A673 (cell line): ENCODE measurements around the gene ESR2. TPM values are rescaled to one million over a fixed set of nuclear protein-coding genes. Genes with fewer than 3 reads are reported as not detected.

ENCODE experiments used
- BruUV-seq: library from RNA; stranded (reverse); fragments of 400-500 nt; replicated peaks from 2 replicates; lab custom pipeline; 2021; lab: Mats Ljungman, UMichigan
- CTCF ChIA-PET: fragments of 300-600 bp; sonication (Branson Sonifier 250); formaldehyde crosslinking; loops from one replicate; lab custom pipeline; 2022; ENCODE audit warnings: antibody characterized with exemption; lab: Charles Lee
- POLR2A ChIA-PET: fragments of 300-600 bp; sonication (Branson Sonifier 250); formaldehyde crosslinking; loops from one replicate; lab custom pipeline; 2022; ENCODE audit warnings: antibody characterized with exemption; ENCODE audit not compliant: low non-redundant PET; lab: Charles Lee
- DNase-seq: peaks from one replicate; pipeline ENCODE4 v3.0.0-alpha.2; 2015; ENCODE audit warnings: low spot score
- H3K27ac ChIP-seq: fragments of 200-600 bp; sonication (generic); 2 replicates; pipeline ENCODE4 v1.5.1; 2016; ENCODE audit warnings: mixed run types, low read depth, mild to moderate bottlenecking, mixed read lengths, antibody characterized with exemption, low read length; ENCODE audit not compliant: poor library complexity, severe bottlenecking
- H3K27me3 ChIP-seq: fragments of 200-600 bp; sonication (generic); replicated peaks from 2 replicates; pipeline ENCODE4 v1.6.1; 2017; ENCODE audit warnings: mixed run types, low read depth, mild to moderate bottlenecking, mixed read lengths, antibody characterized with exemption, low read length; ENCODE audit not compliant: insufficient read depth, poor library complexity
- H3K36me3 ChIP-seq: fragments of 200-600 bp; sonication (generic); 2 replicates; pipeline ENCODE4 v1.6.1; 2016; ENCODE audit warnings: mixed run types, mild to moderate bottlenecking, mixed read lengths, antibody characterized with exemption, low read length; ENCODE audit not compliant: insufficient read depth, poor library complexity, severe bottlenecking
- H3K4me1 ChIP-seq: fragments of 200-600 bp; sonication (generic); 2 replicates; pipeline ENCODE4 v1.6.1; 2017; ENCODE audit warnings: mixed run types, mild to moderate bottlenecking, mixed read lengths, antibody characterized with exemption, low read length; ENCODE audit not compliant: insufficient read depth, poor library complexity, severe bottlenecking
- H3K4me3 ChIP-seq: fragments of 200-600 bp; sonication (generic); 2 replicates; pipeline ENCODE4 v1.5.1; 2016; ENCODE audit warnings: low read depth, mixed run types, mild to moderate bottlenecking, mixed read lengths, low read length; ENCODE audit not compliant: poor library complexity, severe bottlenecking
- H3K9me3 ChIP-seq: fragments of 200-600 bp; sonication (generic); 2 replicates; pipeline ENCODE4 v1.6.1; 2016; ENCODE audit warnings: mixed run types, low read depth, mild to moderate bottlenecking, mixed read lengths, antibody characterized with exemption, low read length; ENCODE audit not compliant: poor library complexity, severe bottlenecking
- EZH2 ChIP-seq: fragments of 200-600 bp; sonication (generic); IDR thresholded peaks from 2 replicates; pipeline ENCODE4 v1.6.1; 2017; ENCODE audit warnings: borderline replicate concordance, low read depth, mild to moderate bottlenecking, mixed read lengths, antibody characterized with exemption, low read length; ENCODE audit not compliant: poor library complexity, severe bottlenecking
- intact Hi-C: fragments of 100-400 bp; cut with micrococcal nuclease; formaldehyde crosslinking; loops from one replicate; pipeline ENCODE4 v1.10.0; 2022; ENCODE audit not compliant: unreplicated experiment
- total RNA-seq: library from RNA; stranded (reverse); gene quantifications from 2 replicates; pipeline ENCODE4 v1.2.3, GENCODE V29; 2021
- TF ChIP-seq, protein P1 (sequence below): fragments of 300-800, 200-600 bp; sonication (generic); conservative IDR thresholded peaks from 2 replicates; pipeline ENCODE4 v1.5.1; 2017; ENCODE audit warnings: low read depth, mild to moderate bottlenecking, antibody characterized with exemption, low read length, moderate library complexity, mixed read lengths

The ESR2 gene
- total RNA-seq, 1 experiment from 2014 or later: 0.71 TPM

DNA sequence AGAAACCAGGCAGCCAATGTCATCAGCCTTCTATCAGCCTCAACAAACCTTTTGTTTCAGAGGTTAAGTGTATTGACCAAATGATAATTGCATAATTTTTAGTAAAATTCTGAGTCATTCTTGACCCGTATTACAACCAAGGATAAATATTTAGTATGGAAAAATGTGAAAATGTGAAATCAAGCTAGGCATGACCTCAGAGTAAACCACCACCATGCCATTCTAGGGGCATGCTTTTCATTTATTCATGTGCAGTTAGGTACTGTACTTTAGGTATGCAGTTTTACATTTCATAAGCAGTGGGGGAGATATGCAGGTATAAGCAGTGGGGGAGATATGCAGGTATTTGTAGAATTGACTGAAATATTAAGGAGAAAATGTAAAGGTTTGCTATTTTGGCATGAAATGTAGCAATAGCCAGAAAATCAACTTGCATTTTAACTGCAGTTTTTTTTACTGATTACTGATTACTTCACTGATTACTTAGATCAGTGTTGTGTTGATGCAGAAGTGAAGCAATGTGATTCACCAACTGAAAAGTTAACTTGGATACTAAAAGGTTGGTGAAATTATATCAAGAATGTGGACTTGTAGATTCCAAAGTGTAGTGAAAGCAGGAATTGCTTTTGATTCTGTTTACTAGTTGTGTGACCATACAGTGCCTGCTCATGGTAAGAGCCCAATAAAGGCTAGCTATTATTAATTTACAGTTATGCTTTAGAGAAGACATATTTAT lies 184.2 kb downstream of the ESR2 start:
- peaks cover 5% of the 10 kb centered on the region for H3K36me3 ChIP-seq
- POLR2A ChIA-PET: no interaction called here
- no peaks in the 10 kb centered on the region for H3K4me1 ChIP-seq
- no peaks in the 10 kb centered on the region for H3K27me3 ChIP-seq
- no peak overlapping the region for H3K4me3 ChIP-seq
- CTCF ChIA-PET: no interaction called here
- intact Hi-C loops: no loop called here
- no peak for TF ChIP-seq EZH2
- TF ChIP-seq, protein P1, sequence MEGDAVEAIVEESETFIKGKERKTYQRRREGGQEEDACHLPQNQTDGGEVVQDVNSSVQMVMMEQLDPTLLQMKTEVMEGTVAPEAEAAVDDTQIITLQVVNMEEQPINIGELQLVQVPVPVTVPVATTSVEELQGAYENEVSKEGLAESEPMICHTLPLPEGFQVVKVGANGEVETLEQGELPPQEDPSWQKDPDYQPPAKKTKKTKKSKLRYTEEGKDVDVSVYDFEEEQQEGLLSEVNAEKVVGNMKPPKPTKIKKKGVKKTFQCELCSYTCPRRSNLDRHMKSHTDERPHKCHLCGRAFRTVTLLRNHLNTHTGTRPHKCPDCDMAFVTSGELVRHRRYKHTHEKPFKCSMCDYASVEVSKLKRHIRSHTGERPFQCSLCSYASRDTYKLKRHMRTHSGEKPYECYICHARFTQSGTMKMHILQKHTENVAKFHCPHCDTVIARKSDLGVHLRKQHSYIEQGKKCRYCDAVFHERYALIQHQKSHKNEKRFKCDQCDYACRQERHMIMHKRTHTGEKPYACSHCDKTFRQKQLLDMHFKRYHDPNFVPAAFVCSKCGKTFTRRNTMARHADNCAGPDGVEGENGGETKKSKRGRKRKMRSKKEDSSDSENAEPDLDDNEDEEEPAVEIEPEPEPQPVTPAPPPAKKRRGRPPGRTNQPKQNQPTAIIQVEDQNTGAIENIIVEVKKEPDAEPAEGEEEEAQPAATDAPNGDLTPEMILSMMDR: no peak
- no peak overlapping the region for H3K27ac ChIP-seq
- DNase-seq: no peak
- no peaks in the 10 kb centered on the region for H3K9me3 ChIP-seq
- BruUV-seq: no TSS peak

GRCh38 chr14:64107438-64107837 lies 186.7 kb downstream of the ESR2 start:
- H3K36me3 ChIP-seq: peaks cover 5% of the 10 kb centered on the region
- intact Hi-C loops: no loop called here
- H3K4me3 ChIP-seq: no peak overlapping the region
- H3K4me1 ChIP-seq: no peaks in the 10 kb centered on the region
- H3K9me3 ChIP-seq: no peaks in the 10 kb centered on the region
- no peak for DNase-seq
- H3K27me3 ChIP-seq: no peaks in the 10 kb centered on the region
- no TSS peak for BruUV-seq
- TF ChIP-seq, protein P1: no peak
- no peak for TF ChIP-seq EZH2
- CTCF ChIA-PET: no interaction called here
- POLR2A ChIA-PET: no interaction called here
- H3K27ac ChIP-seq: no peak overlapping the region

- Histone ChIP-seq H3K27me3 (no peaks in the 10 kb centered on the region), H3K36me3 (peaks cover 8% of the 10 kb centered on the region), H3K4me1 (no peaks in the 10 kb centered on the region), H3K27ac (no peak overlapping the region), H3K4me3 (no peak overlapping the region), H3K9me3 (no peaks in the 10 kb centered on the region)
- POLR2A ChIA-PET: no interaction called here
- no TSS peak for BruUV-seq
- no peak for TF ChIP-seq EZH2
- TF ChIP-seq, protein P1: no peak
- intact Hi-C loops: no loop called here
- DNase-seq: no peak
- CTCF ChIA-PET: no interaction called here
Observed at GRCh38 chr14:64098120-64098519, 196.1 kb downstream of the ESR2 start.
